Hindlimb muscle (tissue), 1 donor: ENCODE data around the gene PFKP. TPM values are rescaled to one million over a fixed set of nuclear protein-coding genes. Genes with fewer than 3 reads are reported as not detected.

Experiments used
- DNase-seq: peaks from one replicate; pipeline ENCODE4 v3.0.0-alpha.2; 2013
- polyA plus RNA-seq: library from polyadenylated mRNA; unstranded; fragments of 120-200 nt; gene quantifications from one replicate; pipeline ENCODE4 v1.2.1, GENCODE V29; 2013; ENCODE audit not compliant: insufficient read length

The PFKP gene
- polyA plus RNA-seq, 1 donor = 30.4 TPM

DNA sequence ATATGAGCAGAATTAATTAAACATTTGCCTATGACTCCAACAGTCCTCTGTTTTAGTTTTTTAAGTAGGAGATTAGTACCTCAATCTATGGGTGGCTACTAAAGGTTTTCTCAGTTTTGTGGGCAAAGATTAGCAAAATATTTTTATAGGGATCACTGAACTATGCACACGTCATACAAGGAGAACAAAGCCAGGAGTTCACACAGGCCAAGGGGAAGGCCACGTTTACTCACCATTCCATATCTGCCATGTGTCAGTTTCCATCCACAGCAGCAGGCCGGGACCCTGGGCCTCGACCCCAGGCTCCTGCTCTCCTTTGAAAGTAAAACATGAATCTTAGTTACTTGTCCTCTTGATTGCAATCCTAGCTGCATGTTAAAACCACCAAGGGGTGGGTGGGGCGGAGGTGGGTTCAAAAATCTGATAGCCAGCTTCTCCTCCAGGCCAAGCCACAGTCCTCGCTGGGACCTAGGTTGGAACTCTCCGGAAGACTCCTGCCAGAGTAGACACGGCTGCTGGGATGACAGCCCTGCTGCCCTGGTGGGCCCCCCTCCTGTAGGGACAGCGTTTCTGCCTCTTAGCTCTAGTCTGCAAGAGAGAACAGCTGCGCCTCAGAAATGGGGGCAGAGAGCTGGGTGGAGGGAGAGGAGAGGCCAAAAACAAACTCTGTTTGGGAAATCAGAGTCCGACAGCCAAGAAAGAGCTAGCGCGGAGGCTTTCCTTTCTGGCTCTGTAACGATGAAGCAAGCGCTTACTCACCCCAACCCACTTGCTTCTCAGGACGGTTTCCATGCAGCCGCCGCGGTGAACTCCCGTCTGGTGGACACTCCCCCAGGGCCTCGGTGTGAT is 69.6 kb downstream of the PFKP start:
- DNase-seq = peak; percentile 88

DNA sequence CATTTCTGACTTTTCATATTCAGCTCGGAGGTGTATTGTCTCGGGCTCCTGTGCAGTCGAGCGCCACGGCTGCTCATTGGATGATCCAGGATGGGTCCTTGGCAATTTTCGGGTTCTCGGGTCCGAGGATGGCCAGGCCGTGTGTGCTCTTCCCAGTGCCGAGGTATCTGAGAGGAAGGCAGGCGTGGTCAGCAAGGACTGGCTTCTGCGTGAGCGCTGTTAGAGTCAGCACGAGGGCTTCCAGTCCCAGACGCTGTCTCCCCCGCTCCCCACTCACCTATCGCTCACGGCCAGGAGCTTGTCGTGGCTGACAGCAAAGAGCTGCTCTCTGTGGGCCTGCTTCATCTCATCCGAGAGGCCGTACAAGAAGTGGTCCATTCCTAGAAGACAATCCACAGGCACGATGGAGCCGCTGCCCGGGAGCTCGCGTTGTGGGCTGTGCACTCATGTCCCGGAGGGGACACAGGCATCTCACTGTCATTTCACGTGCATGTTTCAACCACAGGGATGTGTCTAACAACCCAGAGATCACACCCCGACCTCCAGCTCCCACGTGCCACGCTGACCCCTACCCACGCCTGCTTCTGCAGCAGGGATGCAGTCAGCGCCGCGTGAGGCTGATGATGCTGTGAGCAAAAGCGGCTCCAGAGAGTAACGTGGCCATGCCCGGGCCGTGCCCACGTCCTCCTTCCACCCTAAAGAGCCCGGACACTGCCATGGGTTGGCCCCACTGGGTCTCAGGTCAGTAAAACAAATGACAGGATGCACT is 70.8 kb downstream of the PFKP start:
- DNase-seq = no peak

DNA sequence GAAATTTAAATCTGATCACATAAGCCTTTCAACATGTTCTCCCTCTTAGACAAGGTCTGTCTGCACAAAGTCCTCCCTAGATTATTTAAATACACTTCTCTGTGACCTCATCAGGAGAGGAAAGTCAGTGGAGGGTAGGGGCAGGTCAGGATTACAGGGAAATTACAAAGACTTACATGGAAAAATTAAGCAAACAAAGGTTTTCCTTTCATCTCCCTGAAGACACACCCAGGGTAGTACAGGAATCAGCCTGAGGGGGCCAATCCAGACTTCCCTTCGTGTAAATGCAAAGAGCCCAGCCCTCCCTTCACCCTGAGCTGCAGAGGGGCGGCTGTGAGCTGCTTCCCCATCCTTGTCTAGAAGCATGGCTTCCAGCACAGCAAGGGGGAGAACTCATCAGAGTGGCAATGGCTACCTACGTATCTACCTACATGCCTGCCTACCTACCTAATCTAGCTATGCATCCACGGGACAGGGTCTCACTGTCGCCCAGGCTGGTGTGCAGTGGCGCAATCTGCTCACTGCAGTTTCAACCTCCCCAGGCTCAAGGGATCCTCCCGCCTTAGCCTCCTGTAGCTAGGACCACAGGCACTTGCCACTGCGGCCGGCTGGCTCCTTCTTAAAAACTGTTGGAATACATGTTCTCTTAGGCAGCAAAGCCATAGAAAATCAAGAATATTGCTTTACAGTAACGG is 72.0 kb downstream of the PFKP start:
- DNase-seq = no peak

DNA sequence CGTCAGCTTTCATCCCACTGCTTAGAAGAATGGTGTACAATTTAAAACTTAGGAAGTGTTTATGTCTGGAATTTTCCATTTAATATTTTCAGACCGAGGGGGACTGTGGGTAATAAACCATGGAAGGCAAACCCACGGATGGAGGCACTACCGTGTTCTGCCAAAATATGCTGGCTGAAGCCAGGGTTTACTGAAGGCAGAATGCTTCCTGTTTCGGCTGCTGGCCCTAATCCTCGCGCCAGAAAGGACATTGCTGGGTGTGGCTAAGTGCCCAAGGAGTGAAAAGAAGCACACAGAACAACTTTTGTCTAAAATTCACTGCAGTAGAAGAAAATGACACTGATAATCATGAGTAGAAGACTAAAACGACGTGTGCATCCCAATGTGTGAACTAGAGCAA is 72.9 kb downstream of the PFKP start:
- no peak for DNase-seq

DNA sequence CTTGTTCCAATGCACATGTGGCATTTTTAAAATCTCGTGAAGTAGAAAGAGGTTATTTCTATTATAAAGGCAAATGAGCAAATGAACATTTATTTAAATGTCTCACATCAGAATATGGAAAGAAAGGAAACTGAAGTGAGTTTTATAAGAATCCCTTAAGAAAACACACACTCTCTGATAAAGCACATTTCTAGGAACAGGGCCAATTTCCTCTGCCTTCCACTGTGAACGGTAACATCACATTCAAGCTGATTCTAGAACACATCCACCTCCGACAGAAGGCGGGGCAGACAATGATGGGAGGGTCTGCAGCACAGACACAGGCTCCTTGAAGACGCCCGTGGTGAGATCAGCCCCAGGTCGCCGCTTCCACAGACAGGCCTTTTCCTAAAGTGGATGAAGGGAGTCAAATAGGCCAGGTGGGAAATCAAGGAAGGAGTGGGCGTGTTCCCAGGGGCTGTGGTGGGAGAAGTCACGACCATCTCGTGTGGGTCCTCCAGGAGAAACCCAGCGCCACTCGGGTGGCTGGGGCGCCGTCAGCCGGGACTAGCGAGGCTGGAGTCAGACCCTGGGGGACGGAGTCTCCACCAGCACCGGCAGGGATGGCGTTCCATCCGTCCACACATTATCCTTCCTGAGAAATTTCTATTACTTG is 74.1 kb downstream of the PFKP start:
- no peak for DNase-seq

DNA sequence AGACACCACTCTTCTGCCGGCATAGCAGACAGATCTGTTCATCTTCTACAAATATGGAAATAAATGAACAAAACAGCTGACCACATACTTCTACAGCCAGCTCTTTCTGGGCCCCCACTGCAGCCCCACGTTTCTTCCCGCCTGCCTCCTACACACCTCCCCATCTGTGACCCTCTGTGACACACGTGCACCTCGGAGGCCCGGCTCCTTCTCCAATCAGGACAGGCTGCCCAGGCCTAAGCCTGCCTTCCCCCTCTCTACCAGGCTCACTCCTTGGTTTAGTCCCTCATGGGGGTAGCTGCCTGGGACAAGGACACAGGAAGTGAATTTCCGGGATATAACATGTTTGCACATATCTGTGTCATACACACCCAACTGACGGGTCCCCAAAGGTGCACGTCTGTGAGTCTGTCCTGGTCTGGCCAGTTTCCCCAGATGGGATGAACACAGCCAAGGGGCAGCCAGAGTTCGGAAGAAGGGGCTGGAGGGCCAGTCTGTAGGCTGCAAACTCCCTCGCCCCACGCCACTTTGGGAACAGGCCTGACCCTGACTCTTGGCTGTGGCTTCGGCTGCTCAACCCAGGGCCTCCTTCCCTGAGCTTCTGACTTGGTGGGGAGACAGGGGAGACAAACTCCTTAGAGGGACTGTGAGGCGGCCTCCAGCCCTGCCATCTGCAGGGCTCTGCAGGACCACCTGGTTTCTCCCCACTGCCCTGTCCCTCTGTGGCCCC is 75.0 kb downstream of the PFKP start:
- peak; percentile 40 for DNase-seq

DNA sequence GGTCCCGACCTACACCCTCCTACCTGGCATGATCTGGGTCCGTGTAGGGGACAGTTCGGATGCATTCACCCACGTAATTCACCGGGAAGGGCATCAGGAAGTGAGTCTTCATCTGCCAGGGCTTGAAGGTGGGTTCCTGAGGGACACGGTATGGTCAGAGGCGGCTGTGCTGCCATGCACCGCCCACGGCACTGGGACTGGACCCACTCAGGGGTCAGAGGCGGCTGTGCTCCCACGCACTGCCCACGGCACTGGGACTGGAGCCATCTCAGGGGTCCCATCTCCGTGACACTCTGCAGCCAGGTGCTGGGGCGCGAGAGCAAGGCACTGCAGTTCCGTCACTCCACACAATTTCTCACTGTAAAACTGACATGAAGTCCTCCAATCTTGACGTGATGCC is 76.0 kb downstream of the PFKP start:
- DNase-seq = no peak

DNA sequence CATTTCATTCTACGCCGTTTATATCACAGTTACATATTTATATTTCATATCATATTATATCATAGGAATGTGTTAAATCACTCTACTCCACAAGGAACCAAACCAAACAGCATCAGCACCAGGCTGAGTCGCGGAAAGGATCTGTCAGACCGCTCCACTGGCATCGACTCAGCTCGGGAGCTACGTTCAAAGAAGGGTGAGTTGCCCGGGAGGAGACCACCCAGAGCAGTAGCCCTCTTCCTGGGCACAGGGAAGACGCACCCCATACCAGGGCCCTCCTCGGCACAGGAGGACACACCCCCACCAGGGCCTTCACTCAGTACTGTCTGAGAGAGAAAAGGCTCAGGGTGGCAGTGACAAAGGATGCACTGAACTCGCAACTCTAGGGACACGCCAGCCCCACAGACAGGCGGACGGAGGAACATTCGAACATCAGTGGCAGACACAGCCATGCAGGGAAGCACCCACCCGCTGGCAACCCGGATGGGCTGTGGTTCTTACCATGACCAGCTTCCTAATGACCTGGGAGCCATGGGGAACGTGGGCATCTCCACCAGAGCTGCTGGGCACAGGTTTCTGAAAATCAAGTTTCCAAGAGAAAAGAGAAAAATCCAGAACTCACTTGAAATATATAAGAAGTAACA is 76.6 kb downstream of the PFKP start:
- no peak for DNase-seq

DNA sequence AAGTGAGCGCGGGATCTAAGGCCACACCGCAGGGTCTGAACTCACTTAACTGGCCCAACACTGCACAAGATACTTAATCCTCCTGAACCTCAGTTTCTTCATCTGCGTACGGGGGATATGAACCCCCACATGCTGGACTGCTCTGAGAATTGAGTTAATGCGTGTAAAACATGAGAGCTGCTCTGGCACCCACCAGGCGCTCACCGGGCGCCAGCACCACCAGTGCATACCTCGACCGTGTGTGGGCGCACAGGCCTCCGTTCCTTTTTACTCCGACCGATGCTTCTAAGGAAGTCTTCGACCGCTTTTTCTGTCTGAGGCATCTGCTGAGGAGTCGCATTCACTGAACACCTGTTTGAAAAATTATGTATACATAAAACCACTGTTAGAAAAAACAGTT is 78.0 kb downstream of the PFKP start:
- no peak for DNase-seq

DNA sequence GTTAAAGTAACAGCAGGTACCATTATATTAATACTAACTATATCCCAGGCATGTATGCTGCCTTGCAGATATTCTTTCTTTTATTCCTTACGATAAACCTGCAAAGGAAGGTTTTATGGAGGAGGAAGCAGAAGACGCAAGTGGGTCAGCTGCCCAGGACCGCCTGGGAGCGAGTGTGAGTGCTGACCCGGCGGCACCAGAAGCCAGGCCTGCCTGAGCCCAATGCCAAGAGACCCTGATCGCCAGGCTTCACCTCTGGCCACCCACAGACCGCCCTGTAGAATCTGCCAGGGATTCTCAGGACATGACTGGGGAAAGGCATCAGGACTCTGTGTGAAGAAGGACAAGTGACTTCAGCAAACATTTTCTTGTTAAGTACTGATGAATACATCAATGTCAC is 78.9 kb downstream of the PFKP start:
- DNase-seq = no peak

DNA sequence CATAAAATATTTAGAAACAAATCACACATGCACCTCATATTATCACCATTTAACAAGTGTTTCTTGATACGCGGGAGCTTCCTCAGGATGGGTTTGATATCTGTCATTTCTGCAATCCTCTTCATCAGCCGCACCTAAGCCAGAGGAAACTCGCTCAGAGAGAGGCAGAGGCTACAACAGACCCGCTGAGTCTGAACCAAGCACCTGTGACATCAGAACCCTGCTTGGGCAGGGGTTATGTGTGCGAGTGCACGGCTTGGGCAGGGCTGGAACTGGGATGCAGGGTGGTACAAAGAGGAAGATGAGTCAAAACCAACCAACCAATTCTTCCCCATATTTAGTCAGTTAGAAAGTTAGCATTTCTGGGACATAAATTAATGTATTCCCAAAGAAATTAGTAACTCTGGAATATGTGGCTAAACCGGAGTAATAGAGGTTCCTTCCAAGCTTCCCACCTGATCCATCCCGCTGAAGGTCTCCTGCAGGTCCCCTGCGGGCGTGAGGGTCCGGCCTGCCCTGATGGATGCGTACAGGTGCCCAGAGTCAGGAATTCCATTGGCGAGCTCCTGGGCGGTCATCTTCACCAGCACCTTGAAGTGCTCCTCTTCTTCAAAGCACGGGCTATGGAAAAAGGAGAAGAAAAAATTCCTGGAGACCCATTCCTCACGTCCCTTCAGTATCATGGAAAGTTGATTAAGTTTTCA is 79.9 kb downstream of the PFKP start:
- DNase-seq = no peak

DNA sequence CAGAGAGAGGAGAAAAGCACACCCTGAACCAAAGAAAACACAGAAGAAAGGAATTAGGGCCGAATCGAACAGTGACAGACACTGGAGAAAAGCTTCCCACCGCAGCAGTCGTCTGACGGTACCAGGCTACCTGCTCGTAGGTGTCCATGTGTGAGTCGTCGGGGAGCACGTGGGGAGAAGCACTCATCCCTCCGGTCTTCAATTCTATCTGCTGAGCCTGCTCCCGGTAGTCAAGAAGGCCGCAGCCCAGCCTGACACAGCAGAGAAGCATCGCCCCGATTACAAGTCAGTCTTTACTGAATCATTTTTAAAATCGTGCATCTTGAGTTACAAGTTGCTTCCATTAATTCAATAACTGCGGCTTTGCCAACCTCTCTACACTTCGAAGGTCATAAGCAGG is 80.7 kb downstream of the PFKP start:
- no peak for DNase-seq

DNA sequence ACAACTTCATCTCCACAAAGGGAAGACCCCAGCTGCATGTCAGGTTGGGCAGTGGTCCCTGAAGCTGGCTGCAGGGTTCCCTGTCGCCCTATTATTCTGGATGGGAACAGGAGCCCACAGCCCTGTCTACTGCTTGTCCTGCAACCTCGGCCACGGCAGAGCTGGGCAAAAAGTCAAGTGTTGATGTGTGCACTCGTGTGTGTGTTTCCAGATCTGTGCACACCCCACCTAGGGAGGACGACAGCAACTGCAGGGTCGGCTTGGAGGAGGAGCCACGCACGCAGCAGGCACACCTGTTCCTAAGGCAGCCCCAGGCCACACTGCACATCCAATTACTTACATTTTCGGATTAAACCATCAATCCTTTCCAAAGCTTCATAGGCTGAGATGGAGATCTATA is 81.6 kb downstream of the PFKP start:
- no peak for DNase-seq

DNA sequence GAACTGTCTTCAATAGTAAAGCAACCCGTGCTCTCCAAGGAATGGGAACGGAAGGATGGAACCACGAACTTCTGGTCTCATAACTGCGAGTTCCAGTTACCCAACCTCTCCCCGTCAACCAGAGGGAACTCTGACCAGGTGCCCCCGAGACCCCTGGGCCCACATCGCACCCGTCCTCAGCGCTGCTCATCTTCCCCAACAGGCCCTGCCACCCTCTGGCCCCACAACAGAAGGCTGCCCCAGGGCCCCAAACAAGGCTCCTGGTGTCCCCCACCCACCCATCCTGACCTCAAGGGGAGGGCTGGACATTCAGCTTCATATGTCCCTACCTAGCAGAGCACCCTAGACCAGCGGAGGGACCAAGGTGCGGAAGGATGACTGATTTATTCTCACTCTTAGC is 82.6 kb downstream of the PFKP start:
- DNase-seq = no peak

DNA sequence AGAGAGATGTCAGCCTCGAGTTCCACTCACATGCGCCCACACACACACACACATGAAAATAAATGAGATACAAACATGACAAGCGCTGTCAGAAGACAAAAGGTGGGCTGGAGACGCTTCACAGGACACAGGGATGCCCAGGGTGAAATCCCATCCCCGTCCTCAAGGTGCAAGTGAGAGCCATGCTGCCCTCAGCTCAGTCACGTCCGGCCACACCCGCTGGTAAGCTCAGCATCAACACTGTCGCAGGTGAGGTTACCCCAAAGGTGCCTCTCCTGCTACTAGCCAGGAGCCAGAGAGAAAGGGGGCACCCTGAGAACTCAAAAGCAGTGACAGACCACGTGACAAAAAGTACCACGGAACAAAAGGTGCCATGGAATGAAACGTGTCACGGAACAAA is 83.0 kb downstream of the PFKP start:
- no peak for DNase-seq

DNA sequence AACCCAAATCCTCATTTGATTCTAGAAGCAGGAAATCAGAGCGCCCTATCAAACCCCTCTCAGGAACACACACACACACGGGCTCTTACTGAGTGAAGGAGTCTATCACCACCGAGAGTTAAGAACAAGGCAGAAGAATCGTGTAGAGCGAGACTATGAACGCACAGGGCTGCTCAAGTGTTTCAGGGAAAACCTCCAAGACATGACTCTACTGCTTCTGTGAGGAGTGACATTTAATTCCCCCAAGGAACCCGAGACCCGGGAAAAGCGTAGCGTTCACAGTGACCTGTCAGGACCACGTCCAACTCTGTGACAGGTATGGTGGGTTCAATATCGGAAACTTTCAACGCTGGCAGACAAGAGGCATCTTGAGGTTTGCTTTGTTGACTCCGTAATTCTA is 83.6 kb downstream of the PFKP start:
- DNase-seq = no peak

DNA sequence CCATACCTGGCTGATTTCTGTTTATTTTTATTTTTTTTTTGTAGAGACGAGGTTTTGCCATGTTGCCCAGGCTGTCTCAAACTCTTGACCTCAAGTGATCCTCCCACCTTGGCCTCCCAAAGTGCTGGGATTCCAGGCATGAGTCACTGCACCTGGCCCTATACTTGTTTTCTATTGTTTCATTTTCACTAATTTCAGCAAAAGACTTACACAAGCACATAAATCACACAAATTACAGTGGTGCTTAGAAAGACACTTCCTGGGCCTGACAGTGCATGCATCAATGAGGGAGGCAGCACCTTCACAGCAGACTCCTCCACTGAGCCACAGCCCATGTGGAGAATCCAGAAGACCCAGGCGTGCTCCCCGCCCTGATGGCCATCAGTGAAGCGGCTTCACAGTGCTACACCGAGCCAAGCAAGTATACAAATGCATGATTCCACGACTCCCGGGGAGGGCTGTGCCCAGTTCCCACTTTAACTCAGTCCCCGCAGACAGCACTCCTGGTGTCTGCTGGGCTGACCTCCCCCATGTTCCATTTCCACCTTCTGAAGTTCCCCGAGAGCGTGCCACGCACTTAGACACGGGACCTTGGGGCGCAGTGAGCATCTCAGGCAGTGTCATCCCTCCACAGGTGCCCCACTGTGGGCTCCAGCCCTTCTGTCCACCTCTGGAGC is 84.7 kb downstream of the PFKP start:
- no peak for DNase-seq

DNA sequence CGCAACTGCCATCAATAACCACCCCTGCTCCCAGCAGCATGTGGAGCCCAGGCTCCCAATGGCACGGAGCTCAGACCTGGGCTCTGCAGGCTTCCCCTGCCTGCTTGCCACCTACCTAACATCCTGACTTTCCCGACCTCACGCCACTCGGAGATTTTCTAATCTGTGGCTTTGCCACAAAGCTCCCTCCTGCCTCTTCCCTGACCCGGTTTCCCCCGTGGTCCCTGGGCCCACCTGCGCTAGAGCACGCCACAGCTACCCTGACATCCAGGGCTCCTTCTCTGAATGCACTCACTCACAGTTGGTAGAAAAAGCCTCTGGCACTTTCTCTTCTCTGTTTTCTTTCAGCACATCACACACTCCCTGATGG is 85.2 kb downstream of the PFKP start:
- no peak for DNase-seq

DNA sequence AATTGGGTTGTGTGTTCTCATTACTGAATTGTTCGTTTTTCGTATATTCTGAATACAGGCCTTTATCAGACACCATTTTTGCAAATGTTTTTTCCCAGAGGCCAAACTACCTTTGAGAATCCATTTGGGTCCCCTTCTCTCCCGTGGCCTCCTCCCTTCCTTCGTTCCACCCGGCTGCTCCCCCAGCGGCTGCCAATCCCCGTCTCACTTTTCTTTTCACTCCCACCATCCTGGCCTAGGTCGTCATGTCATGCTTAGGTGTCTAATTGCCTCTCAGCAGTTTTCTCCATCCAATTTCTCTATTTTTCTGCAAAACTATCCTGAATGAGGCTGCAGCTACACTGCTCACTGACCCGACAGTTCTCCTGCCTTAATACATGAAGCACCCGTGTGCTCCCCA is 87.3 kb downstream of the PFKP start:
- no peak for DNase-seq

DNA sequence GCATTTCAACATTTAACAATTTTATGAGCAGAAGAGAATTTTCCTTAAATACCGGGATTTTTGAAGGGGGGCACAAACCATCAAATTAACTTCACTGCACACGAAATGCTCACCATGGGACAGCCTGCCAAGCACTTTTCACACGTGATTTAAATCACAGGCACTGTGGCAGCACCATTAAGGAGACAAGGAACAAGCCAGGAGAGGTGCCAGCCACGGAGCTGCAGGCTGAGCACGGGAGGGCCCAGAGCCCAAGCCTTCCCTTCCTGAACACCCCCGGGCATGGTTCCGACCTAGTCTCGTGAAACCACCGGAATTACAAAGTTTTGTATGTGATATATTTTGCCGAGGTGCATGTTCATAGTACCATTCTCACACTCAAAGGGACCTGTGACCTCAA is 91.8 kb downstream of the PFKP start:
- no peak for DNase-seq

DNA sequence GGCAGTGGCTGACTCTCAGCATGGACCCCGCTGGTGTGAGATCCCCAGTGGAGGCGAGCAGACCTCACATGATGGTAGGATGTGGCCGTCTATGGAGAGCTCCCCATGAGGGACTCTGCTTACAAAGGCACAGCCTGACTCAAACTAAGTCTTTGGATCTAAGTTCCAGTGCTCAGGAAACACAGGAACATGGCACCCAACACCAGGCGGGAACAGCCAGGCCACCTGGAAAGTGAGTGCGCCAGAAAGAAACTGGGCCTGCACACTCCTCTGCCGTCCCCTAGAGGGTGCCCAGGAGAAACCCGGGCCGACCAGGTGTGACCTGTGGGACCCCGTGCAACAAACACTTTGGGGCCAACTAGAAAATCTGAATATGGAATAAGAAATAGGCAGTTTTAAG is 95.2 kb downstream of the PFKP start:
- DNase-seq = no peak
